SK-N-SH (cell line): Measurements from ENCODE around the gene FOXN4. TPM values are rescaled to one million over a fixed set of nuclear protein-coding genes. Genes with fewer than 3 reads are reported as not detected.

Experiments
- CTCF ChIA-PET: fragments of 300-600, 350-600 bp; formaldehyde crosslinking; extraction: SDS; loops from one replicate; lab custom pipeline; 2021; lab: Yijun Ruan, JAX
- POLR2A ChIA-PET: fragments of 350-600 bp; sonication (Branson Sonifier 250); formaldehyde crosslinking; extraction: SDS; loops from one replicate; lab custom pipeline; 2020; ENCODE audit warnings: antibody characterized with exemption, inconsistent platforms; lab: Yijun Ruan, JAX
- DNase-seq: peaks from one replicate; pipeline ENCODE4 v3.0.0; 2012
- H2AFZ ChIP-seq: fragments of 200-600 bp; sonication (generic); 2 replicates; pipeline ENCODE4 v1.8.1; 2016; ENCODE audit warnings: antibody characterized with exemption, mild to moderate bottlenecking, low read depth
- H3F3A ChIP-seq: fragments of 200-600 bp; sonication (generic); replicated peaks from 2 replicates; pipeline ENCODE3; 2016; ENCODE audit warnings: antibody characterized with exemption, mild to moderate bottlenecking; ENCODE audit not compliant: insufficient read depth
- H3K27ac ChIP-seq, 2 experiments: fragments of 200-500 bp in 1 of 2; fragments of 200-600 bp in 1 of 2; sonication (Bioruptor generic) in 1 of 2; sonication (generic), shearing (Covaris generic) in 1 of 2; 2 replicates each; pipeline versions ENCODE4 v1.5.1 to v1.6.1; 2014 to 2016; ENCODE audit warnings: low read depth in 2 of 2, inconsistent platforms in 1 of 2, low read length in 1 of 2, mild to moderate bottlenecking in 1 of 2, mixed read lengths in 1 of 2
- H3K27me3 ChIP-seq: fragments of 200-600 bp; sonication (generic), shearing (Covaris generic); 2 replicates; pipeline ENCODE4 v1.6.1; 2016; ENCODE audit warnings: mixed run types; ENCODE audit not compliant: insufficient read depth
- H3K36me3 ChIP-seq, 2 experiments: fragments of 200-500 bp in 1 of 2; fragments of 200-600 bp in 1 of 2; sonication (Bioruptor generic) in 1 of 2; sonication (generic) in 1 of 2; replicated peaks in 1 of 2; 2 replicates each; pipeline versions ENCODE3 to v1.5.1; 2014 to 2016; ENCODE audit warnings: low read length in 1 of 2, mild to moderate bottlenecking in 1 of 2; ENCODE audit not compliant: insufficient read depth in 2 of 2, control insufficient read depth in 1 of 2
- H3K4me1 ChIP-seq, 2 experiments: fragments of 200-500 bp in 1 of 2; fragments of 200-600 bp in 1 of 2; sonication (Bioruptor generic) in 1 of 2; sonication (generic), shearing (Covaris generic) in 1 of 2; 2 replicates each; pipeline versions ENCODE4 v1.5.1 to v1.6.1; 2014 to 2016; ENCODE audit warnings: low read depth in 1 of 2, low read length in 1 of 2, mixed run types in 1 of 2; ENCODE audit not compliant: insufficient read depth in 2 of 2, control insufficient read depth in 1 of 2
- H3K4me2 ChIP-seq: fragments of 200-600 bp; sonication (generic), shearing (Covaris generic); 2 replicates; pipeline ENCODE4 v1.6.1; 2017; ENCODE audit warnings: mixed run types
- H3K4me3 ChIP-seq, 2 experiments: fragments of 200-500 bp in 1 of 2; fragments of 200-600 bp in 1 of 2; sonication (Bioruptor generic) in 1 of 2; sonication (generic), shearing (Covaris generic) in 1 of 2; 2 replicates each; pipeline versions ENCODE4 v1.5.1 to v1.8.1; 2014 to 2016; ENCODE audit warnings: low read depth in 2 of 2, inconsistent platforms in 1 of 2, low read length in 1 of 2, mild to moderate bottlenecking in 1 of 2, mixed read lengths in 1 of 2, moderate library complexity in 1 of 2
- H3K79me2 ChIP-seq: fragments of 200-600 bp; sonication (generic); 2 replicates; pipeline ENCODE4 v1.8.1; 2017; ENCODE audit warnings: mild to moderate bottlenecking; ENCODE audit not compliant: insufficient read depth
- H3K9ac ChIP-seq: fragments of 200-600 bp; sonication (generic); 2 replicates; pipeline ENCODE4 v1.6.1; 2017; ENCODE audit warnings: mixed run types
- H3K9me2 ChIP-seq: fragments of 200-600 bp; sonication (generic); 2 replicates; pipeline ENCODE4 v1.6.1; 2017; ENCODE audit warnings: mixed run types
- H3K9me3 ChIP-seq: fragments of 200-600 bp; sonication (generic); 2 replicates; pipeline ENCODE4 v1.6.1; 2017; ENCODE audit warnings: mixed run types, mild to moderate bottlenecking, moderate library complexity
- H4K20me1 ChIP-seq: fragments of 200-600 bp; sonication (generic); 2 replicates; pipeline ENCODE4 v1.6.1; 2017; ENCODE audit warnings: mild to moderate bottlenecking, mixed run types; ENCODE audit not compliant: insufficient read depth
- CHD2 ChIP-seq: fragments of 150-350 bp; IDR thresholded peaks from 2 replicates; pipeline ENCODE4 v1.6.1; 2018; ENCODE audit warnings: low read length; ENCODE audit not compliant: partially characterized antibody
- EP300 ChIP-seq, 2 experiments: IDR thresholded peaks; 2 replicates each; pipeline versions ENCODE4 v1.4.0 to v1.6.1; 2012; ENCODE audit warnings: borderline replicate concordance in 1 of 2, low read depth in 1 of 2, low read length in 1 of 2
- FOXM1 ChIP-seq: IDR thresholded peaks from 2 replicates; pipeline ENCODE4 v1.4.0; 2012; ENCODE audit warnings: low read depth, mild to moderate bottlenecking
- GABPA ChIP-seq: IDR thresholded peaks from 2 replicates; pipeline ENCODE4 v1.4.0; 2012; ENCODE audit warnings: low read depth, mild to moderate bottlenecking
- JUND ChIP-seq: IDR thresholded peaks from 2 replicates; pipeline ENCODE4 v1.4.0; 2012
- POLR2AphosphoS5 ChIP-seq: IDR thresholded peaks from 2 replicates; pipeline ENCODE4 v1.6.1; 2012; ENCODE audit warnings: low read depth, low read length
- RCOR1 ChIP-seq: fragments of 150-350 bp; IDR thresholded peaks from 2 replicates; pipeline ENCODE4 v1.6.1; 2017; ENCODE audit warnings: antibody characterized with exemption, low read length
- REST ChIP-seq: IDR thresholded peaks from 2 replicates; pipeline ENCODE4 v1.6.1; 2012; ENCODE audit warnings: mild to moderate bottlenecking, low read depth, low read length, moderate library complexity
- TAF1 ChIP-seq: IDR thresholded peaks from 2 replicates; pipeline ENCODE4 v1.6.1; 2012; ENCODE audit warnings: low read depth, mild to moderate bottlenecking, low read length, moderate library complexity, borderline replicate concordance
- TEAD4 ChIP-seq: IDR thresholded peaks from 2 replicates; pipeline ENCODE4 v1.4.0; 2012; ENCODE audit warnings: mild to moderate bottlenecking, borderline replicate concordance; ENCODE audit not compliant: insufficient read depth
- WGBS: methylation state at CpG from one replicate; pipeline ENCODE4 v1.1.6; 2017; ENCODE audit warnings: low lambda C conversion rate; 5-methylcytosine and 5-hydroxymethylcytosine counted together
- polyA plus RNA-seq, 3 experiments: library from polyadenylated mRNA; depleted of rRNA; stranded (reverse); fragments of >200 nt; gene quantifications; 2 replicates each; pipeline ENCODE4 v1.2.3, GENCODE V29; 2012
- TF ChIP-seq, protein P1 (sequence below): IDR thresholded peaks from 2 replicates; pipeline ENCODE4 v1.4.0; 2012; ENCODE audit warnings: low read depth
- TF ChIP-seq, protein P2 (sequence below): IDR thresholded peaks from 2 replicates; pipeline ENCODE4 v1.4.0; 2012; ENCODE audit warnings: low read depth, borderline replicate concordance

FOXN4 gene
- polyA plus RNA-seq, 1 of the 3 experiments (the other 2 are of a cell fraction): 0.10 TPM

DNA sequence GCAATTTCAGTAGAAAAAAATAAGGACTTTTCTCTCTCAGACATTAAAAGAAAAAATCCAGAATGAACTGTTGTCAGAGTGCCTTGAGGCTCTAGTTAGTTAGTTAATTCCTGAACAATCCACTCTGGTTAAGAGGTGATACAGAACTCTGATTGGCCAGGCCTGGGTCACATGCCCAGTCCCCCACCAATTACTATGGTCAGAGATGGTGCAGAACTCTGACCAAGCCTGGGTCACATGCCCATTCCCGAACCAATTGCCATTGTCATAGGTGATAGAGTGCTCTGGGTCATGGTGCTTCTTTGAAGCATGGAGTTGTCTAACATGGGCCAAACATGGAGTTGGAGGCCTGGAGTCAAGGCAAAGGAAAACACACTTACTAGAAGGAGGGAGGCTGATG lies 27.5 kb upstream of the FOXN4 start:
- no peak overlapping the region for H2AFZ ChIP-seq
- DNase-seq: no peak
- no peaks in the 10 kb centered on the region for H3K79me2 ChIP-seq
- H3K36me3 ChIP-seq: no peaks in the 10 kb centered on the region
- H4K20me1 ChIP-seq: no peaks in the 10 kb centered on the region
- POLR2A ChIA-PET: no interaction called here
- 43% methylated on average over 1 of the region's 1 CpG for WGBS
- peaks cover 0 to 4% of the 10 kb centered on the region in 2 experiments; a peak in 1 of 4 replicates for H3K4me1 ChIP-seq
- no peaks in the 10 kb centered on the region for H3K9me3 ChIP-seq
- TF ChIP-seq TAF1: no peak
- no peak for TF ChIP-seq JUND
- TF ChIP-seq GABPA: no peak
- no peak for TF ChIP-seq FOXM1
- no peaks in the 10 kb centered on the region for H3F3A ChIP-seq
- CTCF ChIA-PET: interaction anchor here (0.7 kb wide), 1 partner anchor 53 kb away, joined by 3 read pairs; no protein-coding TSS in a partner anchor
- H3K4me2 ChIP-seq: no peak overlapping the region
- H3K27me3 ChIP-seq: no peaks in the 10 kb centered on the region
- H3K9ac ChIP-seq: no peak overlapping the region
- no peak overlapping the region for H3K4me3 ChIP-seq
- no peaks in the 10 kb centered on the region for H3K9me2 ChIP-seq
- no peak overlapping the region for H3K27ac ChIP-seq

GRCh38 chr12:109334887-109335286 lies 25.8 kb upstream of the FOXN4 start:
- Histone ChIP-seq H3K9me2 (no peaks in the 10 kb centered on the region), H3K4me2 (no peak overlapping the region), H3K79me2 (no peaks in the 10 kb centered on the region), H3K4me1 (peaks cover 0 to 9% of the 10 kb centered on the region in 2 experiments; a peak in 1 of 4 replicates), H3K4me3 (no peak overlapping the region), H4K20me1 (no peaks in the 10 kb centered on the region), H3K36me3 (no peaks in the 10 kb centered on the region), H3K27ac (no peak overlapping the region), H3K9ac (no peak overlapping the region), H2AFZ (no peak overlapping the region), H3K27me3 (no peaks in the 10 kb centered on the region), H3K9me3 (no peaks in the 10 kb centered on the region), H3F3A (no peaks in the 10 kb centered on the region)
- ChIA-PET CTCF (interaction anchor here (1.5 kb wide), 1 partner anchor 27 kb away, joined by 4 read pairs; the partner anchor contains the start of gene FOXN4), POLR2A (no interaction called here)
- TF ChIP-seq TAF1: no peak
- no peak for TF ChIP-seq POLR2AphosphoS5
- TF ChIP-seq REST: no peak
- TF ChIP-seq, protein P1, sequence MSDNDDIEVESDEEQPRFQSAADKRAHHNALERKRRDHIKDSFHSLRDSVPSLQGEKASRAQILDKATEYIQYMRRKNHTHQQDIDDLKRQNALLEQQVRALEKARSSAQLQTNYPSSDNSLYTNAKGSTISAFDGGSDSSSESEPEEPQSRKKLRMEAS: no peak
- TF ChIP-seq CHD2: no peak
- no peak for TF ChIP-seq TEAD4
- TF ChIP-seq GABPA: no peak
- TF ChIP-seq, protein P2, sequence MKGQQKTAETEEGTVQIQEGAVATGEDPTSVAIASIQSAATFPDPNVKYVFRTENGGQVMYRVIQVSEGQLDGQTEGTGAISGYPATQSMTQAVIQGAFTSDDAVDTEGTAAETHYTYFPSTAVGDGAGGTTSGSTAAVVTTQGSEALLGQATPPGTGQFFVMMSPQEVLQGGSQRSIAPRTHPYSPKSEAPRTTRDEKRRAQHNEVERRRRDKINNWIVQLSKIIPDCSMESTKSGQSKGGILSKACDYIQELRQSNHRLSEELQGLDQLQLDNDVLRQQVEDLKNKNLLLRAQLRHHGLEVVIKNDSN: no peak
- TF ChIP-seq RCOR1: no peak
- no peak for TF ChIP-seq EP300 (IDR thresholded peaks at IDR 0.05; ENCODE audit: borderline replicate concordance in 1 of 2, low read depth in 1 of 2, low read length in 1 of 2)
- 78% methylated on average over 2 of the region's 2 CpGs for WGBS
- no peak for DNase-seq
